ENCODE measurements around the gene PPTC7.

- TF ChIP-seq TCF4 (CRISPR knock-in tag; IDR thresholded peaks at IDR 0.05; ENCODE audit: borderline replicate concordance) (no peak), ARNTL (CRISPR knock-in tag; IDR thresholded peaks at IDR 0.05; ENCODE audit: borderline replicate concordance, low read depth) (no peak), ISL1 (CRISPR knock-in tag; IDR thresholded peaks at IDR 0.05) (no peak), ZFP30 (CRISPR knock-in tag; IDR thresholded peaks at IDR 0.05) (no peak), ZNF8 (CRISPR knock-in tag; IDR thresholded peaks at IDR 0.05) (no peak), ZFP3 (CRISPR knock-in tag; IDR thresholded peaks at IDR 0.05) (no peak), CREB5 (CRISPR knock-in tag; IDR thresholded peaks at IDR 0.05; ENCODE audit: low read depth) (no peak), GLIS3 (CRISPR knock-in tag; IDR thresholded peaks at IDR 0.05) (no peak), ZNF70 (CRISPR knock-in tag; IDR thresholded peaks at IDR 0.05) (no peak), RARB (CRISPR knock-in tag; IDR thresholded peaks at IDR 0.05) (no peak), BACH2 (CRISPR knock-in tag; IDR thresholded peaks at IDR 0.05; ENCODE audit: borderline replicate concordance) (no peak), TSHZ2 (CRISPR knock-in tag; IDR thresholded peaks at IDR 0.05) (no peak), TOX (CRISPR knock-in tag; IDR thresholded peaks at IDR 0.05; ENCODE audit: borderline replicate concordance) (no peak)
These were observed 77.8 kb downstream of the PPTC7 start for GRCh38 chr12:110505332-110505731.

Measured in SK-N-SH treated with all-trans-retinoic acid at 6 μM for 48 hours (cell line).